ENCODE data around the gene AFAP1. TPM values are rescaled to one million over a fixed set of nuclear protein-coding genes. Genes with fewer than 3 reads are reported as not detected.
A peak's percentile ranks its signal among the peaks of the same experiment; 100 is the strongest.

AFAP1 gene
- total RNA-seq, 2 donors from 2014 or later, result 29.7 to 43.9 TPM

DNA sequence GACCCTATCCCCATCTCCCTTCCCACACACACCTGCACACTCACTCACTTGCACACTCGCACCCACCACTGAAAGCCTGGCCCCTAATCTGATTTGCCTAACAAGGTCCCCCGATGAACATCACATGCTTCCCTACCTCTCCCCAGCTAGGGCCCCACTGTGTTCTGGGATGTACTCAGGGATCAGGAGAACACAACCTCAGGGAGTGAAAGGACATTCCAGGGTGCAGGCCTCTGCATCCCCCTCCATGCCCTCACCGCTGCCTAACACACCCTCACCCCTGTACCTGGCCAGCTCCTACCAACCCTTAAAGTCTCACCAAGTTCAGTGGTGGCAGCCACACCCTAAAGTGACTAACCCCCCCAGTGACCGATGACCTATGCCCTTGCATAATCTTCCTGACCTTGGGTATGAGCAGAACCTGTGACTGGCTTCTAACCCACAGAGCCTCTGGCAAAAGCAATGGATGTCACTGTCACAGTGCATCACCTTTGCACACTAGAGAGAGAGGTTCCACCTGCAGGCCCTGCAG, 2.4 kb upstream of the AFAP1 start:
- TF ChIP-seq, protein P1, sequence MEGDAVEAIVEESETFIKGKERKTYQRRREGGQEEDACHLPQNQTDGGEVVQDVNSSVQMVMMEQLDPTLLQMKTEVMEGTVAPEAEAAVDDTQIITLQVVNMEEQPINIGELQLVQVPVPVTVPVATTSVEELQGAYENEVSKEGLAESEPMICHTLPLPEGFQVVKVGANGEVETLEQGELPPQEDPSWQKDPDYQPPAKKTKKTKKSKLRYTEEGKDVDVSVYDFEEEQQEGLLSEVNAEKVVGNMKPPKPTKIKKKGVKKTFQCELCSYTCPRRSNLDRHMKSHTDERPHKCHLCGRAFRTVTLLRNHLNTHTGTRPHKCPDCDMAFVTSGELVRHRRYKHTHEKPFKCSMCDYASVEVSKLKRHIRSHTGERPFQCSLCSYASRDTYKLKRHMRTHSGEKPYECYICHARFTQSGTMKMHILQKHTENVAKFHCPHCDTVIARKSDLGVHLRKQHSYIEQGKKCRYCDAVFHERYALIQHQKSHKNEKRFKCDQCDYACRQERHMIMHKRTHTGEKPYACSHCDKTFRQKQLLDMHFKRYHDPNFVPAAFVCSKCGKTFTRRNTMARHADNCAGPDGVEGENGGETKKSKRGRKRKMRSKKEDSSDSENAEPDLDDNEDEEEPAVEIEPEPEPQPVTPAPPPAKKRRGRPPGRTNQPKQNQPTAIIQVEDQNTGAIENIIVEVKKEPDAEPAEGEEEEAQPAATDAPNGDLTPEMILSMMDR (IDR thresholded peaks at IDR 0.05), result no peak
- no peak overlapping the region for H3K4me3 ChIP-seq
- no peaks in the 10 kb centered on the region for H3K9me3 ChIP-seq
- intact Hi-C loops (cut with DNase I), result no loop called here
- peaks cover 4% of the 10 kb centered on the region for H3K4me1 ChIP-seq
- H3K9ac ChIP-seq (ENCODE audit: low read depth in 2 of 2, low read length in 2 of 2), result no peak overlapping the region
- H3K27me3 ChIP-seq, result no peaks in the 10 kb centered on the region
- DNase-seq, result no peak
- no peaks in the 10 kb centered on the region for H3K36me3 ChIP-seq
- H3K27ac ChIP-seq, result no peak overlapping the region

DNA sequence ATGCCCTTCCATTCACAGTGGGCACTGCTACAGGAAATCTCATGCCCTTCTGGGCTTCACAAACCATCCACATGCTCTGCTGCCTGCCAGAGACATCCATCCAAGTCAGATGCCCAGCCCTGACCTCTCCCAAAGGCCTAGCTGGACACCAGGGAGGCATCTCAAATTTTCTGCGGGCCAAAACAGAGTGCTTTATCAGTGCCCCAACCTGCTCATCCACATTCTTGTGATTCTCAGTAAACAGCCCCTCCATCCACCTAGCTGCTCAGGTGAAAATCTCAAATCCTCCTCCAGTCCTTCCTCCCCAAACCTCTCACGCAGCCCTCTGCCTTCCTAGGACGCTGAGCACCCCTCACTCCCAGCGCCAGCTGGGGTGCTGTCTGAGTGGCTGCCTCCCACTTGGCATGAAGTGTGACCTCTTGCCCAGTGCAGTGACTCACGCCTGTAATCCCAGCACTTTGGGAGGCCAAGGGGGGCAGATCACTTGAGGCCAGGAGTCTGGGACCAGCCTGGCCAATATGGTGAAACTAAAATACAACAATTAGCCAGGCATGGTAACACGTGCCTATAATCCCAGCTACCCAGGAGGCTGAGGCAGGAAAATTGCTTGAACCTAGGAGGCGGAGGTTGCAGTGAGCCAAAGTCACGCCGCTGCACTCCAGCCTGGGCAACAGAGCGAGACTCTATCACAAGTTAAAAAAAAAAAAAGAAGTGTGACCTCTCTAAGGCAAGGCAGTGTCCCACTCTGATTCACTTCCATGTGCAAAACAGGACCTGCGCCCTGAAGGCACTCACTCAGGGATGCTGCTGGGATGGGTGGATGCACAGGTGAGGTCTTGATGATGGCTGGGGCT, 1.7 kb upstream of the AFAP1 start:
- H3K27ac ChIP-seq, result no peak overlapping the region
- no peak overlapping the region for H3K4me3 ChIP-seq
- H3K4me1 ChIP-seq, result peaks cover 4% of the 10 kb centered on the region
- no peaks in the 10 kb centered on the region for H3K9me3 ChIP-seq
- H3K27me3 ChIP-seq, result no peaks in the 10 kb centered on the region
- H3K9ac ChIP-seq (ENCODE audit: low read depth in 2 of 2, low read length in 2 of 2), result no peak overlapping the region
- TF ChIP-seq, protein P1 (IDR thresholded peaks at IDR 0.05), result no peak
- intact Hi-C loops (cut with DNase I), result no loop called here
- DNase-seq, result no peak
- no peaks in the 10 kb centered on the region for H3K36me3 ChIP-seq

DNA sequence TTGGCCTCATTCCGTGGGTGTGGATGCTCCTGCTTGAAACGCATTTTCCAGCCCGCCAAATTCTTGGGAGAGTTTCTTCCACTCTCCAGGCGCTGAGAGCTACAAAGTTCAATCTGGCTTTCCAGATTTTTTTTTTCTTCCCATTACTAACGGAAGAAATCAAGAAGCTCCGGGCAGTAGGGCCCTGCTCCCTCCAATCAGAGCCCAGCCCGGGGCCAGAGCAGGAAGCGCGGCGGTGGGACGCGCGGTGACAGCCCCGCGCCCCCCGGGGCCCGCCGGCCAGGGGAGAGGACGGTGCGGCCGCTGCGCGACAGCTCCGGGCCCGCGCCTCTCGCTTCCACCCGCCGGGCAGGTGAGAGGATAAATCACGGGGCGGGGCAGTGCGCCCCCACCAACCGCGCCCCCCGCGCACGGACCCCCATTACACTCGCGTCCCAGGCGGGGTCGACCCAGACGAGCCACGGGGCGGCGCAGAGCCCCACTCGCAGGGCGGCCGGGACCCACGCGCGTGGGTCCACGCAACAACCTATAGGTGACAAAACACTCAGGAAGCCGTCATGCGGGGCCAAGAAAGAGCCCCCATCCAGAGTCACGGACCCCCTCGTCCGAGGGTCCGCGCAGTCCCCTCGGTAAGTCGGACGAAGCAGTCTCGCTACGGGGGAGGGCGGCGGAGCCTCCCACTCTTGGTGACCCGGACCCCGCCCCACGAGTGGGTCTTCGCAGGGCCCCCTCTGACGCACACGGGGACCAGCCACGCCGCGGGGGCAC, 868 bp downstream of the AFAP1 start:
- peak overlapping the region; percentile 90 to 97 for H3K9ac ChIP-seq (ENCODE audit: low read depth in 2 of 2, low read length in 2 of 2)
- peak overlapping the region; percentile 81 for H3K4me3 ChIP-seq
- H3K36me3 ChIP-seq, result no peaks in the 10 kb centered on the region
- peaks cover 4% of the 10 kb centered on the region for H3K4me1 ChIP-seq
- H3K9me3 ChIP-seq, result no peaks in the 10 kb centered on the region
- peak overlapping the region; percentile 74 for H3K27ac ChIP-seq
- TF ChIP-seq, protein P1 (IDR thresholded peaks at IDR 0.05), result no peak
- no peak for DNase-seq
- no peaks in the 10 kb centered on the region for H3K27me3 ChIP-seq
- intact Hi-C loops (cut with DNase I), result loop anchor here (5.0 kb wide), 1 partner anchor 49 kb away; no protein-coding TSS in a partner anchor

DNA sequence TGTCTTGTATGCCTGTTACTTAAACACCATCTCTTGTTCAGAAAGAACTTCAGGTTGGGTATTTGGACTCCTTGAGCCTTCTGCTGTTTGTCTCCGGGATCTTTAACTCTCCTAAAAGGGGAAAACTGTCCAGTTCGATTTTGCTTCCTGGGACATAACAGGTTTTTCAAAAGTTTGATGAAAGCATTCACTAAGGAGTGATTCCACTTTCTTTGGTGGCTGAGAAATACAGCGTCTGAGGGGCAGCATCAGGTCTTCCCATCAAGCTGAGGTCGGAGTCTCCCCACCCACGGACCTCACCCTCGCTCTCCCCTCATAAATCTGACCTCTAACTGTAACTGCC, 1.4 kb downstream of the AFAP1 start:
- intact Hi-C loops (cut with DNase I), result loop anchor here (5.0 kb wide), 1 partner anchor 49 kb away; no protein-coding TSS in a partner anchor
- TF ChIP-seq, protein P1 (IDR thresholded peaks at IDR 0.05), result no peak

DNA sequence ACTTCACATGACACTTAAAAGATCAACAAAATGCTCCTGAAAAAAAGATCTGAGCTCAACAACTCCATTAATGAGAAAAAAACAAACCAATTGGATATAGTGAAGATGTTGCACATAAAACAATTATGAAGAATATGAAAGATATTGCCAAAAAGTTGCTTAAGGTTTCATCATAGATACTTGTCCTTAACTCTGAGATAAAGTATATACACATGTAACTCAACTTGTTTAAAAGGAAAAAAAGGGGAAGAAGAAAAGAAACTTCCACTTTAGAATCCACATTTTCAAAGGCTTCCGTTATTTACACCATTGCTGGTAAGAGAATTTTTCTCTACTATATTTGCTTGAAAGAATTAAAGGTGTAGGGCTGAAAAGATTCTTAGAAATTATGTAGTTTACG, 2.7 kb downstream of the AFAP1 start:
- Histone ChIP-seq H3K4me1 (peaks cover 4% of the 10 kb centered on the region), H3K4me3 (no peak overlapping the region), H3K27ac (no peak overlapping the region), H3K36me3 (no peaks in the 10 kb centered on the region), H3K9ac (ENCODE audit: low read depth in 2 of 2, low read length in 2 of 2) (no peak overlapping the region), H3K27me3 (no peaks in the 10 kb centered on the region), H3K9me3 (no peaks in the 10 kb centered on the region)
- DNase-seq, result no peak
- TF ChIP-seq, protein P1 (IDR thresholded peaks at IDR 0.05), result no peak
- intact Hi-C loops (cut with DNase I), result loop anchor here (5.0 kb wide), 1 partner anchor 50 kb away; no protein-coding TSS in a partner anchor

More for the DNA sequence above, 1.4 kb downstream of the AFAP1 start:
- Histone ChIP-seq H3K4me1 (peaks cover 4% of the 10 kb centered on the region), H3K4me3 (peak overlapping the region; percentile 81), H3K9me3 (no peaks in the 10 kb centered on the region), H3K27ac (peak overlapping the region; percentile 74), H3K9ac (ENCODE audit: low read depth in 2 of 2, low read length in 2 of 2) (peak overlapping the region; percentile 90 to 97), H3K36me3 (no peaks in the 10 kb centered on the region), H3K27me3 (no peaks in the 10 kb centered on the region)
- no peak for DNase-seq

Data from colonic mucosa (tissue), 4 donors.